ENCODE results near the gene TSC2.
"Not testable (repeated sequence)": the region's sequence is repeated elsewhere in the genome, so short reads cannot be mapped to it uniquely, and the experiment has no call there.

DNA sequence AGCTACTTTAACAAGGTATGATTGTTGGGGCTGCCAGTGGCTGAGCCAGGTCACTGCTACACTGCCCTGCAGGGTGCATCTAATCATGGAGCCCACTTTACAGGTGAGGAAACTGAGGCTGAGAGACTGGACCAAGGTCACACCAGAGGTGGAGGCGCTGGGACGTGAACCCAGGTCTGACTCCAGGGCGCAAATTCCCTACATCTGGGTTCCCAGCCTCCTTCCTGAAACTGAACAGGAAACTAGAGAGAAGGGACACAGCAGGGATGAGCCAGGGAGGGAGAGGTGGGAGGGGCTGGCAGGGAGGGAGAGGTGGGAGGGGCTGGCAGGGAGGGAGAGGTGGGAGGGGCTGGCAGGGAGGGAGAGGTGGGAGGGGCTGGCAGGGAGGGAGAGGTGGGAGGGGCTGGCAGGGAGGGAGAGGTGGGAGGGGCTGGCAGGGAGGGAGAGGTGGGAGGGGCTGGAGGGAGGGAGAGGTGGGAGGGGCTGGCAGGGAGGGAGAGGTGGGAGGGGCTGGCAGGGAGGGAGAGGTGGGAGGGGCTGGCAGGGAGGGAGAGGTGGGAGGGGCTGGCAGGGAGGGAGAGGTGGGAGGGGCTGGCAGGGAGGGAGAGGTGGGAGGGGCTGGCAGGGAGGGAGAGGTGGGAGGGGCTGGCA lies 80.0 kb downstream of the TSC2 start:
- not testable (repeated sequence) for TF ChIP-seq POLR2A (IDR thresholded peaks at IDR 0.05)
- TF ChIP-seq, protein P1, sequence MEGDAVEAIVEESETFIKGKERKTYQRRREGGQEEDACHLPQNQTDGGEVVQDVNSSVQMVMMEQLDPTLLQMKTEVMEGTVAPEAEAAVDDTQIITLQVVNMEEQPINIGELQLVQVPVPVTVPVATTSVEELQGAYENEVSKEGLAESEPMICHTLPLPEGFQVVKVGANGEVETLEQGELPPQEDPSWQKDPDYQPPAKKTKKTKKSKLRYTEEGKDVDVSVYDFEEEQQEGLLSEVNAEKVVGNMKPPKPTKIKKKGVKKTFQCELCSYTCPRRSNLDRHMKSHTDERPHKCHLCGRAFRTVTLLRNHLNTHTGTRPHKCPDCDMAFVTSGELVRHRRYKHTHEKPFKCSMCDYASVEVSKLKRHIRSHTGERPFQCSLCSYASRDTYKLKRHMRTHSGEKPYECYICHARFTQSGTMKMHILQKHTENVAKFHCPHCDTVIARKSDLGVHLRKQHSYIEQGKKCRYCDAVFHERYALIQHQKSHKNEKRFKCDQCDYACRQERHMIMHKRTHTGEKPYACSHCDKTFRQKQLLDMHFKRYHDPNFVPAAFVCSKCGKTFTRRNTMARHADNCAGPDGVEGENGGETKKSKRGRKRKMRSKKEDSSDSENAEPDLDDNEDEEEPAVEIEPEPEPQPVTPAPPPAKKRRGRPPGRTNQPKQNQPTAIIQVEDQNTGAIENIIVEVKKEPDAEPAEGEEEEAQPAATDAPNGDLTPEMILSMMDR (IDR thresholded peaks at IDR 0.05): not testable (repeated sequence)
